GM19328 (cell line): Measurements from ENCODE around the gene GUK1.

Experiments
- ATAC-seq: cut with Tn5 transposase; IDR thresholded peaks from one replicate; pipeline ENCODE4 v1.9.1; 2021; ENCODE audit warnings: mild to moderate bottlenecking, moderate library complexity; ENCODE audit not compliant: unreplicated experiment

GUK1 gene, protein sequence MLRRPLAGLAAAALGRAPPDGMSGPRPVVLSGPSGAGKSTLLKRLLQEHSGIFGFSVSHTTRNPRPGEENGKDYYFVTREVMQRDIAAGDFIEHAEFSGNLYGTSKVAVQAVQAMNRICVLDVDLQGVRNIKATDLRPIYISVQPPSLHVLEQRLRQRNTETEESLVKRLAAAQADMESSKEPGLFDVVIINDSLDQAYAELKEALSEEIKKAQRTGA

DNA sequence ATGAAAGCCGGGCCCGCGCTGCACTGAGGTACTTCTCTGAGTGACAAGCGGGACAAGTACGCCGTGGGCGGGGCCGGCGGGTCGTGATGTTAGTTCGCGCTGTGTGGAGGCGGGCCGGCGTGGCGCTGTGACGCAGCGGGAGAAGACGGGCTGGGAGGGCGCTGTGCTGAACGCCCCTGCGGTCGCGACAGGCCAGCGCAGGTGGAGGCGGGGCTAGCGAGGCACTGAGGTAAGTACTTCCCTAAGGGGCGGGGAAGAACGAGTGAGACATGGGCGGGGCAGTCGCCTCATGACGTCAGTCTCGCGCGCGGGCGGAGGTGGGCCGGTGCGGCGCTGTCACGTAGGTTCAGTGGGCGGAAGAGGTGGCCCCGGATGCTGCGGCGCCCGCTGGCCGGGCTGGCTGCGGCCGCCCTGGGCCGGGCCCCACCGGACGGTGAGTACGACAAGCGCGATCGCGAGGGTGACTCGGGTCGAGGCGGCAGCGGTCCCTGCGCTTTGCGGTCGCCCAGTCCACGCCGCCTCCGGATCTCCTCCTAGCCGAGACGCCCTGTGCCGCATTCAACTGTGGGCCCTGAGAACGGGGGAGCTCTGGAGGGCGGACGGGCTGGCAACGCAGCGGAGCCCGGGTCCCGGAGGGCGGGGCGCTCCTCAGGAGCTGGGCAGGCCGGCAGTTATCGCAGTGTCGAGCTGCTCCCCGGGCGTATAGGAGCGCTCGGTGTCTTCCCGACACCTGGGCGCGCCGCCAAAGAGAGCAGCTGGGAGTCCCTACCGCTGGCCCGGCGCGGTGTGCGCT is at the start of gene GUK1:
TSS of gene GUK1 (plus strand) at position 349 of the 793 bp plus-strand sequence. CDS start at position 373, 24 bp downstream.
- ATAC-seq: peak; percentile 91

DNA sequence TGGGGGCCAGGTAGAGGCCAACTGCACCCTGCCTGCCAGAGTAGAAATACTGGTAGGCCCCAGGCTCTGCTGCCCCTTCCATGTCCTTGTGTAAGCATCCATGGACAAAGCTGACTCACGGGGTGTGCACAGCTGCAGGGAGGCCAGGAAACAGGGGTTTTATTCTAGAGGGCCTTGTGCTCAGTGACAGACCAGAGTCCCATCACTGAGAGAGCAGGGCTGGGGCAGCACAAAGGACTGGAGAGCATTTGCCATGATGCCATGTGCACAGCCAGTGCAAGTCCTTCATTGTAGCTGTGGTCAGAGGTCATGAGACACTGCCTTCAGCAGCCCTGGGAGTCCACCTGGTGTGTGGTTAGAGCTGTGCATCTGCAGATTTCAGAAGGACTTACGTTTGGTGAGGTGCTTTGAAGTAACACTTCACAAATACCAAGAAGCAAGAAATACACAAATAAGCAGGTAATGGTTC is 49.4 kb upstream of the GUK1 start:
- ATAC-seq: no peak

DNA sequence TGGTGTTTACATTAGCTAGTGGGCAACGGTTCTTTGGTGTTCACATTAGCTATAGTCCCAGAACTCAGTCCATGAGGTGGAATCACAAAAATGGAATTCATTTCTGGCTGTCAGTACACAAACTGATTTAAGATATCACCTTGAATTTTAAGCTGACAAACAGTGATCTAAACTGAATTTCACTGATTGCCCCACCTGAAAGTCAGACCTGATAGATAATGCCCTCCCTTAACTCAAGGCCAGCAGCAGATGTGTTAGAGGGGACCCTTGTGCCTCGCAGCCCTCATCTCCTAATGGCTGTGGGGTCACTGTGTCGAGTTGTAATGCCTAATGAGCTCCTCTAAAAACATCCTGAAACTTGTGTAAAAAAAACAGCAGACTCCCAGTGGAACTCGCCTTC is 49.0 kb upstream of the GUK1 start:
- no peak for ATAC-seq

DNA sequence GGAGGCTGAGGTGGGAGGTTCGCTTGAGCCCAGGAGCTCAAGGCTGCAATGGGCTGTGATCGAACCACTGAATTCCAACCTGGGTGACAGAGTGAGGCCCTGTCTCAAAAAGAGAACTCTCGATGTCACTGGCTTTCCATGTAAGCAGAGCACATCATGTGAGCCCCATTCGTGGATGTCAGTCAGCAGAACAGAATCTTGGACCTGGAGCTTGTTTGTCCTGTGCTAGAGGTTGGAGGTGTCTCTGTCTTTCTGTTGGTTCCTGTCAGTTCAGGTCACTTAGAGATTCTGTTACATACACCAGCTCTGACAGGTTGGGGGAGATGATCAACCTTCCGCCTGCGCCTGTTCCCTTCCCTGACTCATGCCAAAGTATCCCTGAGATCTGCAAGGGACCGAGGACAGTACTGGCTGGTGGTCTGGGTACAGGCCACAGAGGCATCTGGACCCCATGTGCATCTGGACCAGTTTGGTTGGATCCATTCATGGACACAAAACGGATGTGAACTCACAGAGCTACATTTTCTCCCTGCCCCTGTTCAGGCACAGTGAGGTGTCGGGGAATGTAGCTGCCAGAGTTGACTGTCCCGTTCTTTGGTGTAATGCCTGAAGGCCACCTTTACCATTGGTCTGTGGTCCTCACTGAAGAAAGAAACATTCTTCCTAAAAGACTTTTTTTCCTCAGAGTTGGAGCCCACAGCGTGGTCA is 47.6 kb upstream of the GUK1 start:
- ATAC-seq: no peak

DNA sequence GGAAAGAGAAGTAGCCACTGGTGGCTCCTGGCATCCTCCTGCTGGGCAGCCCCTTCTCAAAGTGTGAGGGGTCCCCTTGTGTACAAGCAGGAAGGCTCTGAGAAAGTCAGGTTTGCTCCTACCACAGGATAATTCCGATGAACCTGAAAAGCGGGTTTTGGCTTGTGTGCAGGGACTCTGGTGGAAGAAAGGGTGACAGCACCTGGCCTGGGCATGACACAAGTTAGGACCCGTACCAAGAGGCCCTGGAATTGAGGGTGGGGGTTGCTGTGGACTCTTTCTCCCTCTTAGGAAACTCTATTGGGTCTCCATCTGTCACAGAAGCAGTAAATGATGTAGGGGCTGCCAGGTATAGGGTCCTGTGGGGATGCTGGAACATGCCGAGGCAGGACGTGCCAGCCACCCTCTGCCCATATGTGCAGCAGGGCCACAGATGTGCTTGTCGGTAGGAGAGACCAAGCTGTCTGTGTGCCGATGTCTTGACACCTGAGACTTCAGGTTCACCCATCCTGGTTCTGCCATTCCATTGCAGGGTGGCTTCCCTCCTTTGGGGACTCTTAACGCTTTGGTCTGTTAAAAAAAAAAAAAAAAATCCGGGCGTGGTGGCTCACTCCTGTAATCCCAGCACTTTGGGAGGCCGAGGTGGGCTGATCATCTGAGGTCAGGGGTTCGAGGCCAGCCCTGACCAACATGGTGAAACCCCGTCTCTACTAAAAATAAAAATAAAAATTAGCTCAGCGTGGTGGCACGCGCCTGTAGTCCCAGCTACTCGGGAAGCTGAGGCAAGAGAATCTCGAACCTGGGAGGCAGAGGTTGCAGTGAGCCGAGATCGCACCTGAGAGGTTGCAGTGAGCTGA is 46.8 kb upstream of the GUK1 start:
- ATAC-seq: no peak

DNA sequence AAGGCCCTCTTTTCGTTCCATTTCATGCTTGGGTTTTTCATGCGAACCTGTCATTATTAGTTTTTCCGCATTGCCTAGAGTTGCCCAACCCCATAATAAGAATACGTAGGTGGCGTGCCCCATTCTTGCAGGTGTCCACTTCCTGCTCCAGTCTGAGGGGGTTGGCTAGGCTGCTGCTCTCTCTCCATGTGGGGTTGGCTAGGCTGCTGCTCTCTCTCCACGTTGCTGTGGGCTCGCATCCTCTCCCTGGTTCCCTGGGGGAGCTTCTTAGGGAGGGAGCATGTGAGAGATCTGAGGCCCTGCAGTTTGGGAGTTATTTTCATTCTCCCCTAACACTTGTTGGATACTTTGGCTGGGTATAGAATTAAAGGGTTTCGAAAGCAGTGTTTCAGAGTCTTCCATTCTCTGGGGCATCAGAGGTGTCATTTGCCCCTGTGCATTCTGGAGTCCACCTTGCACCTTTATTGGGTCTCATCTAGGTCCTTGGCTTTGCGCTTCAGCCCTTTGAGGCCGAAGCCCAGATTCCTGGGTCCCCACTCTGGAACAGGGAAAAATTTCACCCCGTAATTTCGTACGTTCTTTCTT is 45.6 kb upstream of the GUK1 start:
- ATAC-seq: no peak

DNA sequence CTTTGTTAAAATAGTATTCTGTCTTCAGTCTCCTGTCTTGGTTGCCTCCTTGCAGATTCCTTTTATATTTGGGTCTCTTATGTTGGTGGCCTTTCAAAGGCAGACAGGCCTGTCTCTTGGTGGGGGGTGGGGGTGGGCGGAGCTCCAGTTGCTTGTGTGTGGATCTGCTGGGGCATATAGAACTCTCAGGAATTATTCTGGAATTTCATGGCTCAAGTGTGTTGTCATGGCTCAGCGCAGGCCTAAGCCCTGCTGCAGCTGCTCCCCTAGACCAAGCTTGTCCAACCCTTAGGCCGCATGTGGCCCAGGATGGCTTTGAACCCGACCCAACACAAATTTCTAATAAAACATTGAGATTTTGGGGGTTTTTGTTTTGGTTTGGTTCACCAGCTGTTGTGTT is 44.9 kb upstream of the GUK1 start:
- ATAC-seq: no peak

DNA sequence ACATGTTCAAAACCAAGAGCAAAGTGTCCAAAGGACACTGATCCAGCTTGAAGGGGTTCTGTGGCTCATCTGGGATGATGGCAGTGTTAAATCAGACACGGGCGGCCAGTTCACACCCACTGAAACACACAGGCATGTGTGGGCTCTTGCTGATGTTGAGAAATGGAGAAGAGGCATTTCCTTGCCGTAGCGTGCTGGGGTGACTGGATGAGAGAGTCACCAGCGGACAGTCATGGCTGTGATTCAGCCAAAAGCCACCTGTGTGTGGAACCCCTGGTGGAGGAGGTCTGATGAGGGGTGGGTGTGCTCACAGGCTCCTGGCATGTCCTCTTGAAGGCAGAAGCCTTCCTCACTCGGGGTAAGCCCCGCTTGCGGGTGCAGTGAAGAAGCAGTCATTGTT is 44.1 kb upstream of the GUK1 start:
- no peak for ATAC-seq

DNA sequence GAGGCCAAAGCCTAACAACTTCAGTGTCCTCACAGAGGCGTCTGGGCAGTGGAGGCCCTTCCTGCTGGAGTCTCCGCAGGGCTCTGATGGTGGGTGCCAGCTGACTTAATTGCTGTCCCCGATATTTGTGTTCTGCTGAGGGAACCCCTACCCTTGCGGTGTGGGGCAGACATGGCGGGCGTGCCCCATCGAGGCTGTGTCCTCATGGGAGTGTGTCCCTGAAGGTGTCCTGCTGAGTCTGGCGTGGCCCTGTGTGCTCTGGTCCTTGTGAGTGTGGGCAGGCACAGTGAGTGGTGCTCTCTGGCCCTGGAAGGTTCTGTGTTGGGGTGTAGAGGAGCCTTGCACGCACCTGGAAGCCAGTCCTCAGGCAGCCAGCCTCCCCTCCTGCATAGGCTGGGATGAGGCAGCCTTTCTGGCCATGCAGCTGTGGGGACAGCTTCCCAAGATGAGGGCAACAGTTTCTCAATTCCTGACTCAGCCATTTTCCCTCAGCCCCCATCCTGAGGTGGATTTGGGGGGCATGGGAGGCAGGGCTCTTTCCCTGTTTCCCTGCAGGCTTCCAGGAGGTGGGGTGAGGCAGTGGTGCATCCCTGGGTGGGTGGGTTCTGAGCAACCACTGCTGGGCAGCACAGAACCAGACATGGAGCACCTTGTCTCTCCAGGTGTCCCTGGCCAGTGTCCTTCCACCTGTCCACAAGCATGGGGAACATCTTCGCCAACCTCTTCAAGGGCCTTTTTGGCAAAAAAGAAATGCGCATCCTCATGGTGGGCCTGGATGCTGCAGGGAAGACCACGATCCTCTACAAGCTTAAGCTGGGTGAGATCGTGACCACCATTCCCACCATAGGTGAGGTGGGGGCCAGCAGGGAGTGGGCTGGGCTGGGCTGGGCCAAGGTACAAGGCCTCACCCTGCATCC is 43.4 kb upstream of the GUK1 start:
- ATAC-seq: no peak

DNA sequence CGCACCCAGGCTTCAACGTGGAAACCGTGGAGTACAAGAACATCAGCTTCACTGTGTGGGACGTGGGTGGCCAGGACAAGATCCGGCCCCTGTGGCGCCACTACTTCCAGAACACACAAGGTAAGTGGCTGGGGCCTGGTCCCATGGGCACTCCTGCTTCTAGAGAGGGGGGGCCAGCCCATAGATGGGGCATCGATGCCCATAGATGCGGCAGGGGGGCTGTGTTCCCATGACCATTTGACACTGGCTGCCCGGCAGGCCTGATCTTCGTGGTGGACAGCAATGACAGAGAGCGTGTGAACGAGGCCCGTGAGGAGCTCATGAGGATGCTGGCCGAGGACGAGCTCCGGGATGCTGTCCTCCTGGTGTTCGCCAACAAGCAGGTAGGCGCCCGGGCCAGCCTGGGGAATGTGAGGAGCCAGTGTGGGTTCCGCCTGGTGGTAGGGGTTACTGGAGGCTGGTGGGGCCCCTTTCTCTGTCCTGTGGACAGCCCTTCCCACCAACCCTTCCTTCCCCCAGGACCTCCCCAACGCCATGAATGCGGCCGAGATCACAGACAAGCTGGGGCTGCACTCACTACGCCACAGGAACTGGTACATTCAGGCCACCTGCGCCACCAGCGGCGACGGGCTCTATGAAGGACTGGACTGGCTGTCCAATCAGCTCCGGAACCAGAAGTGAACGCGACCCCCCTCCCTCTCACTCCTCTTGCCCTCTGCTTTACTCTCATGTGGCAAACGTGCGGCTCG is 42.6 kb upstream of the GUK1 start:
- ATAC-seq: no peak

DNA sequence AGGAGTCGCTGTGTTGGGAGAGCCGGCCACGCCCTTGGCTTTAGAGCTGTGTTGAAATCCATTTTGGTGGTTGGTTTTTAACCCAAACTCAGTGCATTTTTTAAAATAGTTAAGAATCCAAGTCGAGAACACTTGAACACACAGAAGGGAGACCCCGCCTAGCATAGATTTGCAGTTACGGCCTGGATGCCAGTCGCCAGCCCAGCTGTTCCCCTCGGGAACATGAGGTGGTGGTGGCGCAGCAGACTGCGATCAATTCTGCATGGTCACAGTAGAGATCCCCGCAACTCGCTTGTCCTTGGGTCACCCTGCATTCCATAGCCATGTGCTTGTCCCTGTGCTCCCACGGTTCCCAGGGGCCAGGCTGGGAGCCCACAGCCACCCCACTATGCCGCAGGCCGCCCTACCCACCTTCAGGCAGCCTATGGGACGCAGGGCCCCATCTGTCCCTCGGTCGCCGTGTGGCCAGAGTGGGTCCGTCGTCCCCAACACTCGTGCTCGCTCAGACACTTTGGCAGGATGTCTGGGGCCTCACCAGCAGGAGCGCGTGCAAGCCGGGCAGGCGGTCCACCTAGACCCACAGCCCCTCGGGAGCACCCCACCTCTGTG is 41.7 kb upstream of the GUK1 start:
- ATAC-seq: no peak

DNA sequence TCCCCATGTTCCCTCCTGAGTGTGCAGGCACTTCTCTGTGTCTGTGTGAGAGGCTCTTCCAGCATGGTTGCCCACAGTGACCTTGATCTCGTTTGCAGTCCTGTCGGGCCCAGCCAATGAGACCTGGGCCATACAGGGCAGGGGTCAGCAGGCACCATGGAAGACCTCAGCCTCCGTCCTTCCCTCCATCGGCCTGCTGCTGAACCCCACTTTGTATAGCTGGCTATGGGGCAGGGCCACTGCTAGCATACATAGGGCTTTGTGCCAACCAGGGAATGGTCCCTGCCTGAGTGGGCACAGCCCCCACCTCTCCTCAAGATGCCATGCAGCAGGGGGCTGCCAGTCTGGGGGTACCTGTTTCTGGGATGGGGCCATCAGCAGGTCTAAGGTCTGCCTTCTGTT is 40.7 kb upstream of the GUK1 start:
- no peak for ATAC-seq

DNA sequence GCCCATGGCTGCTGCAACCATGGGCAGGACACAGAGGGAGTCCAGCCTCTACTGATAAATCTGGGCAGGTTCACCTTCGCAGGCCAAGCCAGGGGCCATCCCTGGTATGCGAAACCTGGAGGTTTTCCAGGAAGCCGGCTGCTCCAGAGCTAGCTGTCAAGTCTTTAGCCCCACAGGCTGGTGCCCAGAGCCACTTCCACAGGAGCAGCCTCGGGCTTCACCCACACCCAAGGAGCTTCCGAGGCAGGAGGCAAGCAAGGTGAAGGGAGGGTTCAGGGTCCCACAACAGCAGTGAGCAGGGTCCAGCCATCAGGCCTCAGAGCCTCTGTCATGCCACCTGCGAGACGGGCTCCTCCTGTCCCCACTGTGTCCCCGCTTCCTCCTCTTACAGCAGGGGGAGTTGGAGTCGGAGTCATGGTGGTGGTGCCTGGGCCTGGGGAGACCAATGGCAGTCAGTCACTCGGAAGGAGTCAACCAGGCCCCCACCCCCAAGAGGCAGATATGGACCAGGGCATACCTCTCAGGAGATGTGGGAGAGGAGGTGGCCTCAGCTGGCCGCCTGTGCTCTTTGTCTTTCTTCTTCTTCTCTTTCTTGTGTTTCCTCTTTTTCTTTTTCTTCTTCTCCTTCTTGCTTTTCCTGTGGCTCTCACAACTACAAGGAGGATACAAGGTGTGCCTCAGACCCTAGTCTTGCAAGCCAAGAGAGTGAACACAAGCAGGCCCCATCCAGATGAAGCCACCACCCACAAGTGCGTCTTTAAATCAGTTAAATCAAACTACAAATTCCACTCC is 39.1 kb upstream of the GUK1 start:
- no peak for ATAC-seq

DNA sequence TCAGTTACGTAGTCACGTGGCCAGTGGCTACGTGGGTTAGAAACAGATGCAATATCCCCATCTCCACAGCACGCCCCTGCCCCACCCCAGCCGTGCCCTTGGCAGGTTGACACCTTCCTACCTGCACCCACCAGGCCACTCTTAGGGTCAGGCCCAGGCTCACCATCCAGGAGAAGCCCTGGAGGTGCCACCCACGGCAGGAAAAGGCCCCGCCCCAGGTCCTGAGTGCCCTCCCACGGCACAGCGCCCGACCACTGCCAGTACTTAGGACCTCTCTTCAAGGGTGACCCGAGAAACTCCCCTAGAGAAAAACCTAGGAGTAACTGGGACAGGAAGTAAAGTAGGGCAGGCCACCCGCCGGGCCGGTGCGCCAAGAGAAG is 38.5 kb upstream of the GUK1 start:
- ATAC-seq: no peak

DNA sequence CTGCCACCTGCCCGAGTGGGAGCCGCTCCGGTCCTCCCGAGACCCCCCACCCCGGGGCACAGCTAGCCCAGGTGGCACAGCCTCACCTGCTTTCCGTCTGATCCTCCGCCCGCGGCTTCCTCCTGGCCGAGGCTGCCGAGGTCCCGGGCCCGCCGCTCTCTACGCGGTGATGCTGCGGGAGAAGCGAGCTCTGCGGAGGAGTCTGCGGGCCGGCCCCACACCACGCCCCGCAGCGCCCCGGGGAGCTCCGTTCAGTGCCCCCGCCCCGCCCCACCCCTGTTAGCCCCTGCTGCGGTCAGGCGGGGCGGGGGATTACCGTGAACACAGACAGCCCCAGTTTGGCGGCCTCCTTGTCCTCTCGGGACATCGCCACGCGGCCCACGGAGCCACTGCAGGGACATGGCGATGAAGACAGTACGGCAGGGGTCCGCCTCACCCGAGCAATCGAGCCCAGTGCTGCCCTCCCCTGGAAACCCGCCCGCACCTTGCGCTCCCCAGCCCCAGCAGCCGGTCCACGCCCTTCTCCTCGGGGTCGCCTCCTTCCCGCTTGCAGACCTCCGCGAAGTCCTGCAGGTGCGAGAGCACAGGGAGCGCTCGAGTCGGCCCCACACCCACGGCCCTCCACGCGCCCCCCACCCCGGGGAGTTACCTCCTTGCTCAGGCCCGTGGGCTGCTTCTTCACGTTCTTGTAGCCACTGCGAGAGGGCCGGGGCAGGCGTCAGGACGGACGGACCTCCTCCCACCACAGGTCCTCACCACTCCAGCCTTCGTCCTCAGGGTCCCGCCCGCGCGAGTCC is 37.9 kb upstream of the GUK1 start:
- peak; percentile 22 for ATAC-seq

DNA sequence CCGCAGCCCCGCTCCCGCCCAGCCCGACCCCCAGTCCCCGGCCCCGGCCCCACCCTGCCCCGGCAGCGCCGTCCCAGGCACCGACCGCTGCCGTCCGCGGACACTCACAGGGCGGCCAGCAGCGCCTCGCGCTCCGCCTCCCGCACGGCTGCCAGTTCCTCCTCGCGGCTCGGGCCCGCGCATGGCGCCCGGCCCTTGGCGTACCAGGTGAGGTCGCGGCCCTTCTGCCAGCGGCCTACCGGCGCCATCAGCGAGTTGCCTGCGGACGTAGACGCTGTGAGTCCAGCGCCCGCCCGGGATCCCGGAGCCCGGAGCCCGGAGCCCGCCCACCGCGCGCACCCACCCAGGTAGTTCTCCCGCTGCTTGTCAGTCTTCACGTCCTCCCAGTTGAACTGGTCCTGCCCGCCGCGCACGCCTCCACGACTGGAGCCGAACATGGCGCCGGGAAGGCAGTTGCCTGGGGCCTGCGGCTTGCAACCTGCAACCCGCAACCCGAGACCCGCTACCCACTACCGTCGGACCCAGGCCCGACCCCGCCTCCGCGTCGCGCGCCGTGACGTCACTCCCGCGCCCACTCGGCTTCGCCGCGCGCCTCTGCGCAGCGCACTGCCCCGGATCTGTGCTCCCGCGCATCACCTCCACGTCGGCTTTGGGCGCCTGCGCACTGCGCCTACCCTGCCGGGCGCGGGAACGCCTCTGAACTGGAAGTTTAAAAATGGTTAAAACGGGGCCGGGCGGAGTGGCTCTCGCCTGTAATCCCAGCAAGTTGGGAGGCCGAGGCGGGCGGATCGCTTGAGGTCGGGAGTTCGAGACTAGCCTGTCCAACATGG is 37.1 kb upstream of the GUK1 start, which contains the start of gene C1orf35:
TSS of gene C1orf35 (minus strand) at position 535 of the 830 bp plus-strand sequence. CDS start at position 437, 98 bp downstream.
- ATAC-seq: peak; percentile 74
